Dermis microvascular lymphatic vessel endothelial cell (primary cell): ENCODE results near the gene RGS8. TPM values are rescaled to one million over a fixed set of nuclear protein-coding genes. Genes with fewer than 3 reads are reported as not detected.
A peak's percentile ranks its signal among the peaks of the same experiment; 100 is the strongest.
"Not testable (repeated sequence)": the region's sequence is repeated elsewhere in the genome, so short reads cannot be mapped to it uniquely, and the experiment has no call there.

ENCODE experiments used
- DNase-seq, 2 donors: peaks; one replicate each; pipeline versions ENCODE4 v3.0.0 to v3.0.0-alpha.2; 2010; ENCODE audit warnings: low read depth in 2 of 2
- total RNA-seq: library from RNA; depleted of rRNA; stranded (reverse); fragments of >200 nt; gene quantifications from 2 replicates; pipeline ENCODE4 v1.2.1, GENCODE V29; 2014

Gene RGS8
- total RNA-seq, 1 donor from 2014 or later = not detected

DNA sequence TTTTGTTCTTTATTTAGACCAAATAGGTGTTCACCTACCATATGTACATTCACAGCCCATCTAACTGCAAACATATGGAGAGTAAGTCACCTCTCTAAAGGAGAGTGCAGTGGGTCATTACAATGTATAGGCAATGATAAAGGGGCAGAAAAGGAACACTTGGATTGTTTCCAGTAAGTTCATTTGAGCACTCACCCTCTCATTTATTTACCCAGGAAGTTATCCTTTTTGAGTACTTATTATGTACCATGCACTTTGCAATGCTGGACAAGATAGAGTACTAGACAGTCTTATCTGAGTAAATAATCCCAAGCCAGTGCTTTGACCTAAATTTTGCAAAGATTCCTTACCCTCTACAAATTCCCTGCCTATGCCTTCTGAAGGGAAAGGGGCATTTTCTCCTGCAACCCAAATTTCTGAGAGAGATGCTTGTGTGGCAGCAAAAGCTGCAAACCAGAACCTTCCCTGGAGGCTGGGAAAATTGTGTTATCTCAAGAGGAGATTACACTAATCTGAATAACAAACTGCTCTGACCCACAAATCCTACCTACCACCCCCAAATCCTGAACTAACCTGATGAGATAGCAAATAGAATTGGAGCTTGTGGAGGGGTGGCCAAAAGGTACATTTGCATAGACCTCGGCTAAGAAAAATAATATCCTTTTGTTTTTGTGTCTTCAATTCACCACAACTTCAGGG, 18.6 kb upstream of the RGS8 start:
- no peak for DNase-seq

DNA sequence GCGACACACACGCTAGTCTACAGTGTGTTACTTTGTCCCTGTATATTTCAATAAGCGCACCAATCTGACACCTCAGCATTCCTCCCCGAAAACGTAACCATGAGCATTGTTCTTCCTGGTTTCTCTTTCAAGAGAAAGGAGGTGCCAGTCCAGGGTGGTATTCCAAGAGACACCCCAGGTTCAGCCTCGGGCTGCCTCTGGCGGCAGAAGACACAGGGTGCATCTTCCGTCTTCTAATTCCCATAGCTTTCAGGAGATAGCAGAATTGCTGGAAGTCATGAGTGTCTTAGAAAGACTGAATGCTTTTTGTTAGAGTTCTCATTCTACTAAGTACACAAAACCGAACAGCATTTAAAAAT, 15.9 kb upstream of the RGS8 start:
- DNase-seq = no peak

DNA sequence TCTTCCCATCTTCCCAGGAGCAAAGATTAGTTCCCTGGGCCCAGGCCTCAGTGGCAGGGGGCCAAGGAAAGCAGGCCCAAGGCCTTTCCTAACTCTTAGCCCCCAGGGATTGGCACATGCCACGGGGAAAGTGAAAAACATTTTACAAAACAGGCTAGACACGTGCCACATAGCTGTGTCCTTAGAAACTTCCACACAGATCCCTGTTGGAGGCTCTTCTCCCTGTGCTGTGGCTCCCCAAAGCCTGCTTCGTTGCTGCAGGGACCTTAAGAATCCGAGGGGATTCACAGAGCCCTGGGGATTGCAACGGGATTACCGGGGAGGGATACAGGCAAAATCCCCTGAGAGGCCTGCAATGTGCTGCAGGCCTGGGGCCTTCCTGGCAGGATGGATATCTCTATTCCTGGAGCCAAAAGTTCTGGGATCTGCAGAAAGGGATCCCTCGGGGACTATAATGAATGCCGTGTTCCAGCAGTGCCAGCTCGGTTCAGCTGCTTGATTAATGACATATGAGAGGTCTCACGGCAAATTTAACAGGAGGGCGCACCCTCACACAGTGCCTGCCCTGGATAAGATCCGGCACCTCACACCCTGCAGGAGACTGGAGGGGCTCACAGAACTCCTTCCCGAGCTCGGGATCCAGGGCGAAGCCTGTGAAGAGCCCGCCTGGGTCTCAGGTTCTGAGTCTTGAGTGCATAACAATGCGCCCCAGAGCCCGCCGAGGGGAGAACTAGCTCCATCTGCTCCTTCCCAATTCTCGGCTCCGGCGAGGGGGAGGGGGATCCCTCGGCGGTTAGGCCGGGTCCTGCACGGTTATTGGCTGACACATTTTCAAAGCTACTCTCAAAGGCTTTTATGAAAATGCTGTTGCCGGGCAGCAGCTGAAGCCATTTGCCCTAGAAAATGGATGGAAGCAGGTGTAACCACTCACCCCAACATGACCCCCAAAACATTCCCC, 15.3 kb upstream of the RGS8 start:
- DNase-seq = no peak

DNA sequence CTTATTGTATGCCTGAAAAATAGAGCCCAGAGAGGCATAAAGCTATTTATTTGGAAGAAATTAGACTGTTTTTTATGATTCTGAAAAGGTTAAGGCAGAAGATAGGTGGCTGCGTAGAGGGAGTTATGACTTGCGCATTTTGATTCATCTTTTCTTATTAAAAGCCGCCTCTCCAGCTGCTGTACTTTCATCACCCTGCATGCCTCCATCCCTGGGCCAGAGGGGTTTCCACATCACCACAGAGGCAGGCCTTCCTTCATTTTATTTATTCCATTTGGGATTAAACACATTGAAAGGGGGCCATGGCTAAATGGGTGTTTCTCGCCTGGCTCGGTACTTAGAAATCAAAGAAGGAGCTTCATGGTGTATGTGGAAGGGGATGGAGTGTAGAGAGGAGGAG, 14.6 kb upstream of the RGS8 start:
- no peak for DNase-seq

- DNase-seq = not testable (repeated sequence)
These were observed 8.8 kb upstream of the RGS8 start for GRCh38 chr1:182693139-182693538.

DNA sequence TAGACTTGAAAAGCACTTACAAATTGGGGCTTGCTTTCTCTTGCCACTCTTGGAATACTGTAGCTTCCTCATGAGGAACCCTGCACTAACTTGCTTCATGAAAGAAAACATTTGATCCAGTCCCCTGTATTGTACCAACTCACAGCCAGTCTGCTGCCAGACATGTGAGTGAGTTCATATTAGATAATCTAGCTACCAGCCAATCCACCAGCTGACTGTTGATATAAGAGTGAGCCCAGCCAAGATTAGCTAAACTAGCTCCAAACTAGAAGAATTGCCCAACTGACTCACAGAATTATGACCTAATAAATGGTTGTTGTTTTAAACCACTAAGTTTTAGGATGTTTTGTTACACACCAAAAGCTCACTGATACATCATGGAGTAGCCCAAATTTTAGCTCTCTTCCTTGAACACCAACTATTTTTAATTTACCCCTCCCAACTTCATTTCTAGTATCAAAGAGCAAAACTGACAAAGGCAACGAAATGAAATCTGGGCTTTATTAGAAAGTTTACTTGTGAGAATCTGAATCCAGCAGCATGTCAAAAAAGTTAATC, 6.6 kb upstream of the RGS8 start:
- no peak for DNase-seq

GRCh38 chr1:182688436-182689205, 4.2 kb upstream of the RGS8 start:
- DNase-seq = no peak

DNA sequence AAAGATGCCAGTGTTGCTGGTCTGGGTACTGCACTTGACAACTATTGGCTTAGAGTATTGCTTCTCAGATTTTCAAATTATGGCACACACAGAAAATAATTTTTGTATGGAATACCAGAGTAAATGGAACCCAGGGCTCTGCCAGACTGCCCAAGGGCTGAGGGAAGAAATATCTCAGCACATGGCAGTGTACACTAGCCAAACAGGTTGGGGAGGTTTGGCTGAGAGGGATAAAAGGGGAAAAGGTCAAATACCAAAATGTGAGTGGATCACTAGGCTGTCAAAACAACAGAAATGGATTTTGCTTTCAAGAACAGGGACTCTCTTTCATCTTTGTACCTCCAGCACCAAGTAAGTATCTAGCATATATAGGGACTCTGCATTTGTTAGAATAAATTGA, 3.0 kb upstream of the RGS8 start:
- no peak for DNase-seq

DNA sequence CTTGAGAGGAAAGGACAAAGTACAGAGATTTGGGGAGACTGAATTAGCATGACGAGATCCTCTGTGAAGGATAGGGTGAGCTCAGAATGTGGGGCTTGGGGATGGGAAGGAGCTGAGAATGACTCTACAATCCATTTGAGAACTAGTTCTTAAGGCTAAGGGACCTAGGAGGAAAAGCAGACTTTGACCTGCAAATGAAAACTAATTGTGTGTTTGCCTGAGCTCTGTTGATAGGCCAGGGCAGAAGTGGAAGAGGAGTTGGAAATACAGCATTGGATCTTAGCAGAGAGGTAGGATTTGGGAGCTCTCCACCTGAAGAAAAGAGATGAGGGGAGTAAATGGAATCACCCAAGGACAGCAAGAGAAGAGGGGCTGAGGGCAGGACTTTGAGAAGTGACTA, 2.1 kb upstream of the RGS8 start:
- no peak for DNase-seq

GRCh38 chr1:182685215-182685614, 828 bp upstream of the RGS8 start:
- no peak for DNase-seq

DNA sequence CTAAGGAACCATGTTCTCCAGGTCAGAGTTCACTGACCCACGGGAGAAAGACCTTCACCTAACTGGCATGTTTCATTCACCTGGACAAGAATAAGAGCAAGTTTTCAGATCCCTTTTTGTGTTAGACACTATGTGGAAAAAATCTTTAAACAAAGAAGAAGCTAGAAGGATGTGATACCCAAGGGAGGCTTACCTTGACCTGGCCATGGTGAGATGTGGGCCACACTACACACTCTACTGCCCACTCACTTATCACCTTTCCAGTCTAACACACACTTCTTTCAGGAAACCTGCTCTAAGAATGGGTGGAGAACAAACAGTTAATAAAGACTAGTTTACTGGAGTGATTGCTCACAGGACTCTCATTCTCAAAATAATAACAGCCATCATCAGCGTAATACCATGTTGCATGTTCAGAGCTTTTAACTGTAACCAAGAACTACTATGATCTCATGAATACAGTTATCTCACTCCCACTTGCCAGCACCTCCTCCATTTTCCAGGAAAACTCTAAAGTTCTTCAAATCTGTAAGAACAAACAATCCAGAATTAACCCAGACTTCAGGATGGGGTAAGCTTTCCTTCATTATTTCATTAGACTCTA, 1.4 kb downstream of the RGS8 start:
- DNase-seq = no peak

GRCh38 chr1:182682406-182682805, 2.0 kb downstream of the RGS8 start:
- DNase-seq = no peak

- DNase-seq = no peak
These were observed 2.8 kb downstream of the RGS8 start for GRCh38 chr1:182681568-182681912.

DNA sequence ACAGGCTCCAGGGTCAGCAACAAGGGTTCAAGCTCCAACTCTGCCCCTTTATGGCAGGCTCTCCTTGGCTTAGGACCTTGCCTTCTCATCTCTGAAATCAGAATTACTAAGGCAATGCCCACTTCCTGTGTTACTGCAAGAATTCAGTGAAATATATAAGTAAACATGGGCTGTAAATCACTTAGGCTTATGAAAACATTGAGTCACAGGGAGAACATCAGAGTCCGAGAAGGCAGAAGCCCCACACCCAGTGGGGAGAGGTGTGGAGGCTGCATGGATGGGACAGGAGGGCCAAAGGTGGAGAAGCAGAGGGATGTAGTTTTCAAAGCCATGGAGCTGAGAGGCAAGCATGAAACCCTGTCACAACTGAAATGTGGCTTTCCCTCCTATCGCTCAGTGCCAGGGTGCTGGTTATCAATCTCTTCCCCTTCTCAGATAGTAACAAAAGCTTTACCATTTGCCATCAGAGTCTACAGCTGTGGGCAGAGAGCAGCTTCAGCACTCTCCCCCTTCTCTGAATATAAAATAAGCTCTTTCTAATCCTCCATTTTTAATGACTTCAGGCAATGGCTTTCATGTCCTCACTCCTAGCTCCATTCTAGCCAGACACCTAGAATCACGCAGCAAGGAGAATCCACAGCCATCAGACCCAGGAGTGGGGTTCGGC, 3.4 kb downstream of the RGS8 start:
- no peak for DNase-seq

DNA sequence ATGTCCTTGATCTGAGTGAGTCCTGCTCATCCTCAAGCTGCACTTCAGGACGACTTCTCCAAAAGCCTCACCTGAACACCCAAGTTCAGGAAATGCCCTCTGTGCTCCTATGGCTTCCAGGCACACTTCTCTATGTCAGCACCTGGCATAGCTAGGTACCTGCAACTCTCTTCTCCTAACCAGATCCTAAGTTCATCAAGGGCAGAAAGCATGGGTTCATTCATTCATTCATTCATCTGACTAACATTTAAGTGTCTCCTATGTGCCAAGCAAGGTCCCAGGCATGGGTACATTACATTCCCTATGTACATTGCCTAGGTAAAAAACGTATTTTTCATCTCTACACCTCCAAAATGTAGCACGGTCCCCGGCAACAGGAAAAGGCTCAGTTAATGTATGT, 4.0 kb downstream of the RGS8 start:
- DNase-seq = no peak

GRCh38 chr1:182679684-182680083, 4.7 kb downstream of the RGS8 start:
- DNase-seq = no peak

GRCh38 chr1:182677397-182678098, 6.8 kb downstream of the RGS8 start:
- no peak for DNase-seq

DNA sequence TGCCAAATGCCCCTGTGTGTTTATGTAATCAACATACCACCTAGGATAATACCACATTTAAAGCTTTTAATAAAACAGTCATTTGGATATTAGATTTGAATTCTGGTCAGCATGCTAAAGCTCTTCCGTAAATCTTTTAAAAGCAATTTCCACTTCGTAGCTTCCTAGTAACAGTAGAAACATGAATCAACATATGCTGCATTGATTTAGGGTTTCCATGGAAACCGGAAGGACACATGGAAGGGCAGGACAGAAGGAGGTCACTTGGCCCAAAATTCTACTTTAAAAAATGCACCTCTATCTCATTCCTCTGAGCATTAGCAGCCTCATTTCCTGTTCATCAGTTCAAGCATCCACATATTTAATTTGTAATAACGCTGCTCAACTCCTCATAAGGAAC, 8.1 kb downstream of the RGS8 start:
- DNase-seq = peak in 1 of 2 donors; percentile 43

GRCh38 chr1:182674346-182675246, 9.8 kb downstream of the RGS8 start:
- no peak for DNase-seq
